Tibial nerve (tissue), 4 donors: ENCODE measurements around the gene TBC1D24. TPM values are rescaled to one million over a fixed set of nuclear protein-coding genes. Genes with fewer than 3 reads are reported as not detected.

ENCODE experiments used
- DNase-seq, 2 donors: peaks; one replicate each; pipeline ENCODE4 v3.0.0-alpha.2; 2019; ENCODE audit warnings: low spot score in 2 of 2
- H3K27ac ChIP-seq, 4 donors: fragments of 200-600 bp; sonication (generic) in 3 of 4; one replicate each; pipeline ENCODE4 v1.5.1; 2017 to 2019; ENCODE audit warnings: mild to moderate bottlenecking in 1 of 4
- H3K27me3 ChIP-seq, 2 donors: fragments of 200-600 bp; sonication (generic) in 1 of 2; one replicate each; pipeline versions ENCODE4 v1.5.1 to v1.6.0; 2017 to 2019
- H3K36me3 ChIP-seq, 3 donors: fragments of 200-600 bp; sonication (generic); one replicate each; pipeline ENCODE4 v1.5.1; 2018 to 2019
- H3K4me1 ChIP-seq, 4 donors: fragments of 200-600 bp; sonication (generic) in 3 of 4; one replicate each; pipeline ENCODE4 v1.5.1; 2017 to 2019
- H3K4me3 ChIP-seq, 4 donors: fragments of 200-600 bp; sonication (generic) in 3 of 4; one replicate each; pipeline ENCODE4 v1.5.1; 2017 to 2019; ENCODE audit warnings: mild to moderate bottlenecking in 1 of 4, moderate library complexity in 1 of 4
- H3K9me3 ChIP-seq, 4 donors: fragments of 200-600 bp; sonication (generic) in 3 of 4; one replicate each; pipeline ENCODE4 v1.5.1; 2017 to 2019
- CTCF ChIP-seq, 5 experiments: fragments of 200-600 bp in 3 of 5; fragments of 450-650 bp in 2 of 5; sonication (generic) in 3 of 5; IDR thresholded peaks; one replicate each; pipeline ENCODE4 v1.5.1; 2016 to 2019; ENCODE audit warnings: antibody characterized with exemption in 5 of 5, mild to moderate bottlenecking in 3 of 5, moderate library complexity in 2 of 5
- EP300 ChIP-seq, 2 donors: sonication (generic); formaldehyde crosslinking; IDR thresholded peaks; one replicate each; pipeline ENCODE4 v1.6.1; 2017; ENCODE audit warnings: antibody characterized with exemption in 2 of 2, mild to moderate bottlenecking in 1 of 2
- POLR2A ChIP-seq, 2 donors: fragments of 450-650 bp; IDR thresholded peaks; one replicate each; pipeline ENCODE4 v1.6.1; 2017; ENCODE audit warnings: antibody characterized with exemption in 2 of 2, mild to moderate bottlenecking in 2 of 2, moderate library complexity in 2 of 2
- WGBS, 2 donors: methylation state at CpG; one replicate each; pipeline ENCODE4 v1.1.5; 2018; 5-methylcytosine and 5-hydroxymethylcytosine counted together
- total RNA-seq, 4 donors: library from RNA; depleted of rRNA; stranded (reverse); fragments of >200 nt; gene quantifications; one replicate each; pipeline ENCODE4 v1.1.0, GENCODE V29; 2016

The TBC1D24 gene
- total RNA-seq, 4 donors from 2014 or later: 12.0 to 18.3 (median 16.3) TPM

- Histone ChIP-seq H3K36me3 (peaks cover 0 to 42% (median 0%) of the 10 kb centered on the region in 3 donors), H3K27ac (no peak overlapping the region), H3K9me3 (no peaks in the 10 kb centered on the region), H3K27me3 (no peaks in the 10 kb centered on the region), H3K4me1 (peaks cover 0 to 43% (median 19%) of the 10 kb centered on the region in 4 donors), H3K4me3 (no peak overlapping the region)
- TF ChIP-seq CTCF (IDR thresholded peaks at IDR 0.05): no peak
- no peak for TF ChIP-seq EP300 (IDR thresholded peaks at IDR 0.05)
- TF ChIP-seq POLR2A (IDR thresholded peaks at IDR 0.05): no peak
- 89% methylated on average over 7 of the region's 15 CpGs; no CpG with 5 or more reads in 1 of the 2 donors for WGBS, 2 donors
- no peak for DNase-seq
These were observed 23.8 kb downstream of the TBC1D24 start for GRCh38 chr16:2498531-2499253.

- Histone ChIP-seq H3K4me3 (no peak overlapping the region), H3K27ac (no peak overlapping the region), H3K27me3 (no peaks in the 10 kb centered on the region), H3K9me3 (no peaks in the 10 kb centered on the region), H3K36me3 (peaks cover 0 to 42% (median 0%) of the 10 kb centered on the region in 3 donors), H3K4me1 (peaks cover 0 to 43% (median 20%) of the 10 kb centered on the region in 4 donors)
- no peak for TF ChIP-seq EP300 (IDR thresholded peaks at IDR 0.05)
- TF ChIP-seq CTCF (IDR thresholded peaks at IDR 0.05): no peak
- no peak for TF ChIP-seq POLR2A (IDR thresholded peaks at IDR 0.05)
- 77% methylated on average over 3 of the region's 6 CpGs; no CpG with 5 or more reads in 1 of the 2 donors for WGBS, 2 donors
- DNase-seq: no peak
These were observed 24.5 kb downstream of the TBC1D24 start for GRCh38 chr16:2499454-2499853.

- no peak for DNase-seq
- peaks cover 0 to 43% (median 20%) of the 10 kb centered on the region in 4 donors for H3K4me1 ChIP-seq
- no peak overlapping the region for H3K27ac ChIP-seq
- no peaks in the 10 kb centered on the region for H3K9me3 ChIP-seq
- no peaks in the 10 kb centered on the region for H3K27me3 ChIP-seq
- WGBS, 2 donors: 83 to 89% methylated on average over 21 to 27 of the region's 29 CpGs
- TF ChIP-seq POLR2A (IDR thresholded peaks at IDR 0.05) (no peak), EP300 (IDR thresholded peaks at IDR 0.05) (no peak), CTCF (IDR thresholded peaks at IDR 0.05) (no peak)
- H3K4me3 ChIP-seq: no peak overlapping the region
- H3K36me3 ChIP-seq: peaks cover 0 to 42% (median 0%) of the 10 kb centered on the region in 3 donors
These were observed 25.0 kb downstream of the TBC1D24 start for GRCh38 chr16:2499890-2500429.

- 74 to 77% methylated on average over 15 to 16 of the region's 20 CpGs for WGBS, 2 donors
- Histone ChIP-seq H3K4me1 (peaks cover 0 to 43% (median 20%) of the 10 kb centered on the region in 4 donors), H3K36me3 (peaks cover 0 to 42% (median 0%) of the 10 kb centered on the region in 3 donors), H3K27ac (peak overlapping the region in 1 of 4 donors; percentile 73), H3K9me3 (no peaks in the 10 kb centered on the region), H3K4me3 (no peak overlapping the region), H3K27me3 (no peaks in the 10 kb centered on the region)
- DNase-seq: no peak
- TF ChIP-seq POLR2A (IDR thresholded peaks at IDR 0.05) (no peak), CTCF (IDR thresholded peaks at IDR 0.05) (no peak), EP300 (IDR thresholded peaks at IDR 0.05) (no peak)
These were observed 25.5 kb downstream of the TBC1D24 start for GRCh38 chr16:2500430-2500917.
